ENCODE data around the gene PAX5.

- TF ChIP-seq TAF1 (IDR thresholded peaks at IDR 0.05; ENCODE audit: low read depth) (no peak), RAD21 (IDR thresholded peaks at IDR 0.05; ENCODE audit: low read depth) (no peak), USF1 (IDR thresholded peaks at IDR 0.05) (no peak), ZBTB7A (IDR thresholded peaks at IDR 0.05; ENCODE audit: low read depth) (no peak), CREB1 (IDR thresholded peaks at IDR 0.05; ENCODE audit: low read depth) (no peak), MAX (IDR thresholded peaks at IDR 0.05) (no peak), NFIC (IDR thresholded peaks at IDR 0.05) (no peak), REST (IDR thresholded peaks at IDR 0.05; ENCODE audit: low read depth) (no peak)
These were observed 31.5 kb downstream of the PAX5 start for GRCh38 chr9:37002413-37003217.
